Stimulated activated CD4-positive, alpha-beta T cell treated with anti-CD3 and anti-CD28 coated beads, Interleukin-4, amount 100 ng/mL, for 48 hours (primary cell): ENCODE measurements around the gene PLCB1.
"Not testable (repeated sequence)": the region's sequence is repeated elsewhere in the genome, so short reads cannot be mapped to it uniquely, and the experiment has no call there.

Experiments used
- DNase-seq, 2 donors: peaks; one replicate each; pipeline ENCODE4 v3.0.0-alpha.2; 2020; ENCODE audit warnings: low read depth in 2 of 2

The PLCB1 gene

DNA sequence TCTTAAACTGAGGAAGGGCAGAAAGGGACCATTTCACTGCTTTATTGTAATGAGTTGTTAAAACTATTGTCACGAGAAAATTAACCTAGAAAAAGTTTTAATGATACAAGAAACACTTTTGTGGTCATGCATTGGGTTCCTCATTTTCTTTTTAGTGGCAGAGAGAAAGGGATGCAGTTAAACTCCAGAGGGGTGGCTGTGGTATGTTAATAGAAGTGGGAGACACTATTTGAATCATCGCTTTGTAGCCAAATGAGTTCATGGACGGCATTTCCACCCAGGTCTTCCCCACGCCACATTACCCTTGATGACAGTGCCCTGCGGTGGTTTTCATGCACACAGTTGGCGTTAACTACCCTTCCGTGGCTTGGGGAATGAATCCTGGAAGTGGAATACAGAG, 235.6 kb downstream of the PLCB1 start:
- no peak for DNase-seq

- DNase-seq = no peak
Measured at GRCh38 chr20:8368670-8369069, 236.6 kb downstream of the PLCB1 start.

- DNase-seq = no peak
Measured at GRCh38 chr20:8369311-8369710, 237.2 kb downstream of the PLCB1 start.

DNA sequence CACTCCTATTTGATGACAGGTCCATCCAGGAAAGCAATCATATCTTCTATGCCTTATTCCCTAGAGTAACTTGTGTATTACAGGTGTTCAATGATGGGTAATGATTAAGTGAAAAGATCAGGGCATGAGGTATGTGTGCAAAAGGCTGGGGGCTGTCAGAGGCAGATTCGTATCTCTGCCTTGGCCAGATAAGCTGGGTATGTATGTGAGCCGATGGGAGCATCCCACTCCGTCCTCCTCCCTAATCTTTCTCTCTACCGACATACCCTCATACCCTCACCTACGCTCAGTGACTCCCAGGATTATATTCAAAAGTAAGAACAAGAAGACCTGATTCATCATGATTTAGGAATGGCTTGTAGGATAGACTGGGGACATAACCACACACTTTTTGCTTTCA, 238.7 kb downstream of the PLCB1 start:
- no peak for DNase-seq

- no peak for DNase-seq
Measured at GRCh38 chr20:8372824-8373380, 240.8 kb downstream of the PLCB1 start.

- DNase-seq = no peak
Measured at GRCh38 chr20:8373579-8373978, 241.5 kb downstream of the PLCB1 start.

DNA sequence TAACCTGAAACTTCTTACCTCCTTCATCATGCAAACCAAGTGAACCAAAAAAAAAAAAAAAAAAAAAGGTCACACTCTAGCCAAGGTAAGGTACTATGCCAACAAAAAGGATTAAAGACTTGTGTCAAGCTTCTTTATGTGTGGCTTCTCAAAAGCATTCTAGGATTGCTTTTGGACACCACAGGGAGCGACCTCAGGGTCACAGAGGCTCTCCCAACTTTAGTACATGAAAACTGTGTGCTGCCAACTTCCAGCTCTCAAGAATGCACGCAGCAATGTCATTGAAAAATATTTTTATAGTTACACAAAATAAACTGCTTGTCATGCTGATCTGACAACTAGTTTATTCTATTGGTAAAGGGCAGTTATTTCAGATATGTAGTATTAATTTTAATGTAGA, 243.8 kb downstream of the PLCB1 start:
- no peak for DNase-seq

DNA sequence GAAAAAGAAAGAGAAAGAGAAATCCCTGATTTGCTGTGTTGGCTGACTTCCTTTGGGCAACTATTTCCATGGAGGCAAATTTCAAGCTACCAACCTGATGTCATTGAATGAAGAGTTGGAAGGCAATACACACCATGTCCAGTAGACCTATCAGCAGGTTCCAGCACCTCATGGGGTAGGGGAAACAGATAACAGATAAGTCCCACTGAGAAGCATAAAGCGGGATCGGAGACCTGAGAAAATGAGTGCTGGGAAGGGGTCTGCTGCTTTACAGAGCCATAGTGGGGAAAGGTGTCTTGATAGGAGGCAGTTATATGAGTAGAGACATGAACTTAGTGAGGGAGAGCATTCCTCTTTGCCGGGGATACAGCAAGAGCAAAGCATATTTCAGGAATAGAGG, 244.9 kb downstream of the PLCB1 start:
- DNase-seq = no peak

GRCh38 chr20:8379125-8379524, 247.1 kb downstream of the PLCB1 start:
- not testable (repeated sequence) for DNase-seq

- DNase-seq = no peak
Measured at GRCh38 chr20:8385247-8385646, 253.2 kb downstream of the PLCB1 start.

DNA sequence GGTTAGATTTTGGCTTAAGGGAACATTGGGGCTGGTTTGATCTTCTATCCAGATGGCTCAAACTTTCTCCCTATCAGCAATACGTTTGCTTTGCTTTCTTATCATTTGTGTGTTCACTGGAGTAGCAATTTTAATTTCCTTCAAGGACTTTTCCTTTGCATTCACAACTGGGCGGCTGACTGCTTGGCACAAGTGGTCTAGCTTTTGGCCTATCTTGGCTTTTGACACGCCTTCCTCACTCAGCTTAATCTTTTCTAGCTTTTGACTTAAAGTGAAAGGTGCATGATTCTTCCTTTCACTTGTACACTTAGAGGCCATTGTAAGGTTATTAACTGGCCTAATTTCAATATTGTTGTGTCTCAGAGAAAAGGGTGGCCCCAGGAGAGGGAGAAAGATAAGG, 254.9 kb downstream of the PLCB1 start:
- DNase-seq = no peak

- DNase-seq = no peak
Measured at GRCh38 chr20:8388141-8388540, 256.1 kb downstream of the PLCB1 start.

GRCh38 chr20:8388707-8389106, 256.6 kb downstream of the PLCB1 start:
- DNase-seq = no peak

DNA sequence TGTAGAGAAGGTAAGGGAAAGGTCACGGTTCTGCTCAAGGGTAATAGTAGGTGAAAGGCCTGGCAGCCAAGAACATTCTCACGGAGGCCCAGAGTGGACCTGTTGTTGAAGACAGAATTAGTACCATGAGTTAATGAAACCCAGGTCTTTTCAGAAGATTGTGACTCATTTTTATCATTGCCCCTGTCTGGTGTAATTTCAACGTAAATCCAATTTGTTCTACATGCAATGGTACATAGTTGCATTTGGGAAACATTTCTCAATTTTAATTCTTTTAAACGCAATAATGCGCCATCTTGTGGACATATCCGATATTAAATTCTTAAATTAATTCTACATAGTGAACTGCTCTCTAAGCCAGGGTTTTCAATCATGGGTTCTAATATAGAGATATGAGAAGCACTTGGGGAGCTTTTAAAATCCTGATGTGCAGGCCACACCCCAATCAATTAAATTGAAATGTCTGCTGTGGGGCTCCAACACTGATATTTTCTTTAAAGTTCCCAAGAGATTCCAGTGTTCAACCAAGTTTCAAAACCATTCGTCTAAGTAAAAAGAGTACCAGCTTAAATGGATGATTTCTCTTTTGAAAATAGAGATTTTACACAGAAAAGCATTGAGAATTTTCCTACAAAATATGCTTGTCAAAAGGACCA, 257.4 kb downstream of the PLCB1 start:
- DNase-seq = no peak

- DNase-seq = no peak
Measured at GRCh38 chr20:8390037-8390433, 258.0 kb downstream of the PLCB1 start.

DNA sequence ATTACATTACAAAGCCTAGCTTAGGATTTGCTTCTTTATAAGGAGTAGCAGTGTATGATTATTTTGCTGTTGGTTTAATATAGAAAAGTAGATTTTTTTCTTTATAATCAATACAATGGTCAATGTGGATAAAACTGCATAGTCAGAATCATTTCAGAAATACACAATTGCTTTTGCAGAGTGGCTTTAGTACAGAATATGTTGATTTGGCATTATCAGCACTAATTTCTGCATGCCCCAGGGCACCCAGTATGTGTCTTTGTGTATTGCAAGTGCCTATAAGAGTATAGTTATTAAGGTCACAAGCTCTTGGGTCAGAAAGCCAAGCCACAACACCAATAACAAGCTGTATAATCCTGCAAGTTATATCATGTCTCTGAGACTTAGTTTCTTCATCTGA, 258.4 kb downstream of the PLCB1 start:
- DNase-seq = no peak

GRCh38 chr20:8393381-8393780, 261.3 kb downstream of the PLCB1 start:
- DNase-seq = no peak

- no peak for DNase-seq
Measured at GRCh38 chr20:8394308-8394945, 262.4 kb downstream of the PLCB1 start.

- no peak for DNase-seq
Measured at GRCh38 chr20:8395956-8396355, 263.9 kb downstream of the PLCB1 start.

DNA sequence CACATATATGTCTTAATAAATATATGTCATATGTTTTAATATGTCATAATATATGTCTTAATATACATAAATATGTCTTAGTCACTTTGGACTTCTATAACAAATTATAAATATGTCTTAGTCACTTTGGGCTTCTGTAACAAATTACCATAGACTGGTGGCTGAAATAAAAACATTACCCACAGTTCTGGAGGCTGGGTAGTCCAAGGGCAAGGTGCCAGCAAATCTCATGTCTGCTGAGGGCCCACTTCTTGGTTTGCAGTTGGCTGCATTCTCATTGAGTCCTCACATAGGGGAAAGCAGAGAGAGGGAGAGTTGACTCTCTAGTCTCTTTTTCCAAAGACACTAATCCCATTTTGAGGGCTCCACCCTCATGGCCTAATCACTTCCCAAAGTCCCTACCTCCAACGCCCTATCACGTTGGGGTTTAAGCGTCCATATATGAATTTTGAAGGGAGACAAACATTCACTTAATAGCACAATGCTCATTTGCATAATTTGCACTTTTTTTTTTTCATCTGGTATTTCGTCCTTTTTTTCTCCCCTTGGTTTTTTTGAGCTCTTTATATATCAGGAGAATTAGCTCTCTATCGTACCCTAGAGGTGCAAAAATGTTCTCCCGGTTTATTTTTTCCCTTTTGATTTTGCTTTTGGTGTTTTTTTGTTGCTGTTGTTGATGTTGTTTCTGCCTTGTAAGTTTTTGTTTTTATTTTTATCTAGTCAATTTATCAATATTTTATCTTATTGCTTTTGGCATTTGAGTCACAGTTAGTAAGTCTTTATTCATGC, 266.4 kb downstream of the PLCB1 start:
- no peak for DNase-seq

- DNase-seq = no peak
Measured at GRCh38 chr20:8399947-8400346, 267.9 kb downstream of the PLCB1 start.

- no peak for DNase-seq
Measured at GRCh38 chr20:8400486-8400885, 268.4 kb downstream of the PLCB1 start.

DNA sequence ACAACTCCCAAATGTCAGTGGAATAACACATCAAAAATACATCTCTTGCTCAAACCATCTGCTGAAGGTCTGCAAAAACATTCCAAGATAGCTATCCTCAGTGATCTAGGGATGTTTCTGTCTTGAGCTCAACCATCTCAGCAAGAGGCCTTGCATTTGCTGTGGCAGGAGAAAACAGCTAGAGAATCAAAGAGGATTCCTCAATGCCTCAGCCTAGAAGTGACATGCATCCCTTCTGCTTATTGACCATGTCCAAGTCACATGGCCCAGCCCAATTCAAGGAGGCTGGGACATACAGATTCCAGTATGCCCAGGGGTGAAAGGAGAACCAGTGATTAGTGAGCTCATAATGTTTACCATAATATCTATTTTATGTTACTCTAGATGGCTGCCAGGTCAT, 269.5 kb downstream of the PLCB1 start:
- DNase-seq = no peak
